Fibroblast of the conjunctiva (primary cell): ENCODE measurements around the gene NAPB.
A peak's percentile ranks its signal among the peaks of the same experiment; 100 is the strongest.
"Not testable (repeated sequence)": the region's sequence is repeated elsewhere in the genome, so short reads cannot be mapped to it uniquely, and the experiment has no call there.

Source experiments
- DNase-seq: peaks from one replicate; pipeline ENCODE4 v3.0.0-alpha.2; 2010; ENCODE audit warnings: low read depth

NAPB gene

GRCh38 chr20:23420943-23421931, at the start of gene NAPB:
Gene NAPB, minus strand, starts transcription at chr20:23421488. Its CDS starts 86 bp downstream, at chr20:23421402.
- peak; percentile 77 for DNase-seq

DNA sequence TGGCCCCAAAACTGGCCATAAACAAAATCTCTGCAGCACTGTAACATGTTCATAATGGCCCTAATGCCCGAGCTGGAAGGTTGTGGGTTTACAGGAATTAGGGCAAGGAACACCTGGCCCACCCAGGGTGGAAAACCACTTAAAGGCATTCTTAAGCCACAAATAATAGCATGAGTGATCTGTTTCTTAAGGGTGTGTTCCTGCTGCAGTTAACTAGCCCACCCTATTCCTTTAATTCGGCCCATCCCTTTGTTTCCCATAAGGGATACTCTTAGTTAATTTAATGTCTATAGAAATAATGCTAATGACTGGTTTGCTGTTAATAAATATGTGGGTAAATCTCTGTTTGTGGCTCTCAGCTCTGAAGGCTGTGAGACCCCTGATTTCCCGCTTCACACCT, 45.7 kb upstream of the NAPB start:
- not testable (repeated sequence) for DNase-seq

DNA sequence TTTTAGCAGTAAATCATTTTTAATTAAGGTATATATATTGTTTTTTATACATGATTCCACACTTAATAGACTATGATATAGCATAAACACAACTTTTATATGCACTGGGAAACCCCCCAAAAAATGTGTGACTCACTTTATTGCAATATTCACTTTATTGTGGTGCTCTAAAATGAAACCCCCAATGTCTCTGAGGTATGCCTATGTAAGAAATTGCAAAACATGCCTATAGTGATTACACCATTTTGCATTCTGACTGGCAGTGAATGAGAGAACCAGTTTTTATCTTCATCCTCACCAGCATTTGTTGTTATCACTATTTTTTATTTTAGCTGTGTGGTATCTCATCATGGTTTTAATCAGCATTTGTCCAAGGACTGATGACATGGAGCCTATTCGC, 39.9 kb upstream of the NAPB start:
- no peak for DNase-seq

DNA sequence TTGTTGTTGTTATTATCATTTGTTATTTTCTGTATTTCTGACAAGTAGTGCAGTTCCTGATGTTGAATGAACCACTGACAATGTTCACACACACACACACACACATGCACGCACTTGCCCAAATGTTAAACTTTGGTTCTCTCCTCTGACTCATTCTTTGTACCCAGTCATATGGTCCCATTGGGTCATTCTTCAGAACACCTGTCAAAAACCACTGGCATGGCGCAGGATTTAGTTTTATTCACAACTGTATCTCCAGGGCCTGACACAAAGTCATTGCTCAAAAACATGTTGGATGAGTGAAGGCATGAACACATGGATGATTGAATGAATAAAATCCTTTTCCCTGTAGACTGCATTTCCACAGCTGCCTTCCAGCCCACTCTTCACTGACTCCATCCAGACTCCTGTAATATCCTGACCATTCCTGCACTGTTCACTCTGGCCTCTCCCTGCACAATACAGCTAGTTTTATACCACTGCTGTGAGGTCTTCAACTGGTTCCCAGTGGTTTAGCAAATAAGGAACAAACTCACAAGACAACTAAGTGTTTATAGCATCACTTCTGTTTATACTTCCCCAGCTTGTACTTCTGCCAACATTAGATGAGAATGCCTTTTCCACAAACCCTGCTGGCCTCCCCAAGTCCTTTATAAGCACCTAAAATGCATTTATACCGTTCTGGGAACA, 38.3 kb upstream of the NAPB start:
- DNase-seq = no peak

GRCh38 chr20:23456873-23457272, 35.6 kb upstream of the NAPB start:
- DNase-seq = no peak

GRCh38 chr20:23456409-23456808, 35.1 kb upstream of the NAPB start:
- DNase-seq = no peak

GRCh38 chr20:23455639-23456038, 34.4 kb upstream of the NAPB start:
- DNase-seq = no peak

DNA sequence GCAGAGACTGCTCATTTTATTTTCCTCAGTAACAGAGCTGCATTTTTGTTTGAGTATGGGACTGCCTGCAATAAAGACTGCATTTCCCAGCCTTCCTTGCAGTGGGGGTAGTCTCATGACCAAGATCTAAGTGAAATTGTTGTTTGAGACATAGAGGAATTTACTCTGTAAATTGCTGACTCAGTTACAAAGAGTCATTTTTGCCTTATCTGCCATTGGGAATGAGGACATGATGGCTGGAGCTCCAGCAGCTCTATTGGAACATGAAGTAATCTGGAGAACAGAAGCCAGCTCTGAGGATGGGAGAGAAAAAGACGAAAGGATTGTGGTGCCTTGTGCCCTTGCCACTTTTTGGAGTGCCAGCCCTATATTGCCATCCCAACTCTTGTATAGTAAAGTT, 33.5 kb upstream of the NAPB start:
- DNase-seq = no peak

- DNase-seq = no peak
Observed at GRCh38 chr20:23453549-23454543, 32.6 kb upstream of the NAPB start.

- no peak for DNase-seq
Observed at GRCh38 chr20:23452776-23453175, 31.5 kb upstream of the NAPB start, which contains the start of gene CST11. Gene CST11, minus strand, starts transcription at chr20:23452876. Its CDS starts 65 bp downstream, at chr20:23452811.

GRCh38 chr20:23451956-23452487, 30.7 kb upstream of the NAPB start:
- no peak for DNase-seq

- DNase-seq = no peak
Observed at GRCh38 chr20:23450877-23451276, 29.6 kb upstream of the NAPB start.

GRCh38 chr20:23449421-23449820, 28.1 kb upstream of the NAPB start:
- no peak for DNase-seq

DNA sequence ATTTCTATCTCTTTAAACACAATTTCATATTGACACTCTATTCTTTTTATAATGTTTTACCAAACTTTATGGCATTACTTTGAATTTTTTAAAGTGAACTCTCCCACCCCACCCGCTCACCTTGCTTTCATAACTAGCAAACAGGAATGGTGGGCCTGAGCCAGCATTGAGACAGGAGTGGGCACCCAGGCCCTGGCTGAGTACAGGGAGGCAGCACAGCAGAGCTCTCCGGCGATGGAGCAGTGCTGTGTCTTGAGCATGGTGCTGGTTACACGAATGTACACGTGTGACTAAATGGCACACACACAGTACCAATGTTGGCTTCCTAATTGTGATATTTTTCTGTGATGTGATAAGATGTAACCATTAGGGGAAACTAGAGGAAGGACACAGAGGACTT, 26.9 kb upstream of the NAPB start:
- DNase-seq = no peak

- peak; percentile 5 for DNase-seq
Observed at GRCh38 chr20:23446505-23446904, 25.2 kb upstream of the NAPB start.

DNA sequence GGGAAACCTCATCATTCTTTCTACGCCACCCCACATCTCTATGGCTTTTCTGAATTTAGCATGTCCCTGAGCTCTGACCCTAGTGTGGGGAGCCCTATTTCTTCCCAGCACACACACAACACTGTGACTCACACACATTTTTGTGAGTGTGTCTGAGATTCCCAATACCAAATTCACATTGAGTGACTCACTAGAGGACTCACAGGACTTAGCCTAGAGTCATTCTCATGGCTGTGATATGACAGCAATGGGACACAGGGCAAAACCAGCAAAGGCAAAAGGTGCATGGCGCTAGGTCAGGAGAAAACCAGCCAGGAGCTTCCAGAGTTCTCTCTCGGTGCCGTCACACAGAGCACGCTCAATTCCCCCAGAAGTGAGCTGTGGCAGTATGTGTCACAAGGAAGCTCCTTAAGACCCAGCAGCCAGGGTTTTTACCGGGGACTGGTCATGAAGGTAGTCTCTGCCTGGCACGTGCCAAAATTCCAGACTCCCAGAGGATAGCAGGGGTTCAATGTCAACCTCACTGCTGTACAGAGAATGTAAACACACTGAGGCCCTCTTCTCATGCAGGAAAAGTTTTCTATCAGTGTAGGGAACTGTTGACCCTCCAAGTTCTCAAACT, 24.4 kb upstream of the NAPB start:
- DNase-seq = no peak

- DNase-seq = no peak
Observed at GRCh38 chr20:23444859-23445258, 23.6 kb upstream of the NAPB start.

DNA sequence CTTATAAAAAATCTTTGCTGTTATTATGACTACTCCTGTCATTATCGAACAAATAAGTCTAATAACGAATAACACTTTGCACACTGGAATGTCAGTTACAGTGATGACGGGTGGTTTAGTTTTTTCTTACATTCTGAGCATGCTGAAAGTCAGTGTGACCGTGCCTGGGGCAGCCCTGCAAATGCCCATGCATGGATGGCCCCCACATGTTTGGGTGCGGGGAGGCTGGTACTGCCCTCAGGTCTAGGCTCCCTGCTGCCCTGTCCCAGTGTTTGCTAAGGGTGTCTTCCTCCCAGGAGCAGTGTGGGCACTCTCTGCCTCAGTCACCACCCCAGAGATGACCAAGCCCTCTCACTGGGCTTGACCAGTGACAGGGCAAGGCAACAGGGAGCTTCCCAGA, 21.1 kb upstream of the NAPB start:
- no peak for DNase-seq

DNA sequence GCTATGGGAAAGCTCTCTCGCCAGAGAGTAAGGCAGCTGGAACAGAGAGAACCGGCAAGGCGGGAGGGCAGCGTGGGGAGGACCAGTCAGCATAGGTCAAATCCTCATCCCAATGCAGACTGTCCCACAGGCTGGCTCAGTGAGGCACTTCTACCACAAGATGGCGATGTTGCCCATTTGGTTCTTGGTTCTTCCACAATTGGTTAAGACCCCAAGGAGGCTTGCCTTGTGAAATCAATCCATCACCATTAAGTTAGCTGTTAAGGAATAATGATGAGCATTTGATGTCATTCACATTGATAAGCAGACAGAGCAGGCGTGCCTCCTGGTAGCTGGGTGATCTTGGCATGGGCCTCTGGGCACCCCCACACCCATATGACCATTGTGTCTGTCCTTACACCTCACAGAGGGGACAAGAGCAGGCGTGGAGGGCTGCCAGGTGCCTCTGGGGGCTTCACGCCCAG, 20.6 kb upstream of the NAPB start:
- peak; percentile 67 for DNase-seq

DNA sequence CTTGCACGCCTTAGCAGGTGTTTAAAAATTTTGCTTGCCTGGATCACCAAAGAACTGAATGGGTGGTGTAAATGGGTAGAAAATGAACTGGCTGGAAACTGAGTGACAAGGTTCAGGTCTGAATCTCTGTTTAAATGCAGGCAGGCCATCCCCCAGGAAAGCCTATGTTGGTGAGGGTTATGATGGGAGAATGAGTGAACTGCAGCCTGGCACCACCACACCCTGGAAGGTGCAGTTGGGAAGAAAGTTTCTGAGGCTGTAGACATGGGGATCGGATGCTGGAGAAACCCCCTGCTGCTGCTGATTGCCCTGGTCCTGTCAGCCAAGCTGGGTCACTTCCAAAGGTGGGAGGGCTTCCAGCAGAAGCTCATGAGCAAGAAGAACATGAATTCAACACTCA, 18.7 kb upstream of the NAPB start:
- DNase-seq = no peak

GRCh38 chr20:23438661-23439060, 17.4 kb upstream of the NAPB start:
- DNase-seq = no peak
